C4-2B (cell line): Measurements from ENCODE around the gene TMEM161A.
"Not testable (repeated sequence)": the region's sequence is repeated elsewhere in the genome, so short reads cannot be mapped to it uniquely, and the experiment has no call there.

ENCODE experiments used
- H3K27ac ChIP-seq: fragments of 450-650 bp; 2 replicates; pipeline ENCODE4 v1.5.1; 2017
- ZFX ChIP-seq: fragments of 450-650 bp; IDR thresholded peaks from 2 replicates; pipeline ENCODE4 v1.6.1; 2017
- TF ChIP-seq, protein P1 (sequence below): fragments of 450-650 bp; conservative IDR thresholded peaks from 2 replicates; pipeline ENCODE4 v1.5.1; 2017; ENCODE audit warnings: mild to moderate bottlenecking

The TMEM161A gene

DNA sequence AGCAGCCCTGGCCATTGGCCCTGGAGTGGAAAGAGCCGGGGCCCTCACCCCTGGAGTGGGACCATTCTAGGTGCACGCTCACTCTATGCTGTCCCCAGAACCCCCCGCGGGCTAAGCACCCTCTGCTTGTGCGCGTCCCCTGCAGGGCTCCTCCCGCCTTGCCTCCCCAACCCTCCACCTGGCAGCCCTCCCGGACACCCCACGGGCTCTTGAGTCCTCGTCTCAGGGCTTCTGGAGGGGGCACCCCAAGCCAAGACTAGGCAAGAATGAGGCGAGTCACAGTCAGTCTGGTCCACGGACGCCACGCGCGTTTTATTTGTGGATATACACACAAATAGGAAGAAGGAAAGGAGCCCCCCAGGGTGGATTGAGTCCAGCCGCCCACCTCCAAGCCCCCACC, 7.0 kb upstream of the TMEM161A start:
- no peak for TF ChIP-seq ZFX
- TF ChIP-seq, protein P1, sequence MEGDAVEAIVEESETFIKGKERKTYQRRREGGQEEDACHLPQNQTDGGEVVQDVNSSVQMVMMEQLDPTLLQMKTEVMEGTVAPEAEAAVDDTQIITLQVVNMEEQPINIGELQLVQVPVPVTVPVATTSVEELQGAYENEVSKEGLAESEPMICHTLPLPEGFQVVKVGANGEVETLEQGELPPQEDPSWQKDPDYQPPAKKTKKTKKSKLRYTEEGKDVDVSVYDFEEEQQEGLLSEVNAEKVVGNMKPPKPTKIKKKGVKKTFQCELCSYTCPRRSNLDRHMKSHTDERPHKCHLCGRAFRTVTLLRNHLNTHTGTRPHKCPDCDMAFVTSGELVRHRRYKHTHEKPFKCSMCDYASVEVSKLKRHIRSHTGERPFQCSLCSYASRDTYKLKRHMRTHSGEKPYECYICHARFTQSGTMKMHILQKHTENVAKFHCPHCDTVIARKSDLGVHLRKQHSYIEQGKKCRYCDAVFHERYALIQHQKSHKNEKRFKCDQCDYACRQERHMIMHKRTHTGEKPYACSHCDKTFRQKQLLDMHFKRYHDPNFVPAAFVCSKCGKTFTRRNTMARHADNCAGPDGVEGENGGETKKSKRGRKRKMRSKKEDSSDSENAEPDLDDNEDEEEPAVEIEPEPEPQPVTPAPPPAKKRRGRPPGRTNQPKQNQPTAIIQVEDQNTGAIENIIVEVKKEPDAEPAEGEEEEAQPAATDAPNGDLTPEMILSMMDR = no peak
- no peak overlapping the region for H3K27ac ChIP-seq

DNA sequence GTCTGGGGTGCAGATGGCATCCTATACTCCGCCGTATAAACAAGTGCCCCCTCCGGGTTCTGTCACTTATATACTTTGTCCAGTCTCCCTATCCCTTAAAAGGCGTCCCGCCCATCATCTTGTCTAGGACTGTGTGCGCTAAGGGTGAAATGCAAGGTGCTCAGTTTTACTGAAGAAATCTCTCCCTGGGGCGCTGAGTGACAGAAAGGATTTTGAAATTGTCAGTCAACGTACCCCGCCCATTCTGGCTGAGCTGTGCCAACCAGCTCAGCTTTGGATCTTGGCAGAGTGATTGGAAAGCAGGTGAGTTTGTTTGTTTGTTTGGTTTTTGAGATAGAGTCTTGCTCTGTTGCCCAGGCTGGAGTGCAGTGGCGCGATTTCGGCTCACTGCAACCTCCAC, 4.1 kb upstream of the TMEM161A start:
- TF ChIP-seq ZFX = no peak
- TF ChIP-seq, protein P1 = no peak
- no peak overlapping the region for H3K27ac ChIP-seq

DNA sequence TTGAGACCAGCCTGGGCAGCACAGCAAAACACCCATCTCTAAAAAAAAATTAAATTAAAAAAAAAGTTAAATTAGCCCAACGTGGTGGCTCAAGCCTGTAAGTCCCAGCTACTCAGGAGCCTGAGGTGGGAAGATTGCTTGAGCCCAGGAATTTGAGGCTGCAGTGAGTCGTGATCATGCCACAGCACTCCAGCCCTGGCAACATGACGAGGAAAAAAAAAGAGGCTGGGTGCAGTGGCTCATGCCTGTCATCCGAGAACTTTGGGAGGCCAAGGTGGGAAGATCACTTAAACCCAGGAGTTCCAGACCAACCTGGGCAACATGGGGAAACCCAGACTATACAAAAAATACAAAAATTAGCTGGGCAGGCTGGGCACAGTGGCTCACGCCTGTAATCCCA, 2.2 kb upstream of the TMEM161A start:
- H3K27ac ChIP-seq = no peak overlapping the region
- TF ChIP-seq, protein P1 = no peak
- TF ChIP-seq ZFX = no peak

DNA sequence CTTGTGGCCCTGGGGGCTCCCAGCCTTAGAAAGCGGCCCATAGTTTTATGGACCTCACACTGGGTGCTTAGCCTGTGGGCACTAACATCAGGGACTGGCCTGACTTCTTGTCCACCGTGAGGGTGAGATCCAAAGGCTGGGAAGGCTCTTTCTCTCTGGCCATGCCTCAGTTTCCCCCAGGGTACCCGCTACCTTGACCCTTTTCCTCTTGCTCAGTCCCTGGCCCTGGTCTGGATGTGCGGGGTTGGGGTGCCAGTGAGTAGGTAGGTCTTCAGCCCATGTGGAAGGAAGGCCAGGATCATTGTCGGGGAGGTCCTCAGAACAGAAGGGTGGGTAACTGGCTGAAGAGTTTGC, 1.6 kb upstream of the TMEM161A start:
- H3K27ac ChIP-seq = no peak overlapping the region
- TF ChIP-seq, protein P1 = peak; percentile 69
- TF ChIP-seq ZFX = no peak

DNA sequence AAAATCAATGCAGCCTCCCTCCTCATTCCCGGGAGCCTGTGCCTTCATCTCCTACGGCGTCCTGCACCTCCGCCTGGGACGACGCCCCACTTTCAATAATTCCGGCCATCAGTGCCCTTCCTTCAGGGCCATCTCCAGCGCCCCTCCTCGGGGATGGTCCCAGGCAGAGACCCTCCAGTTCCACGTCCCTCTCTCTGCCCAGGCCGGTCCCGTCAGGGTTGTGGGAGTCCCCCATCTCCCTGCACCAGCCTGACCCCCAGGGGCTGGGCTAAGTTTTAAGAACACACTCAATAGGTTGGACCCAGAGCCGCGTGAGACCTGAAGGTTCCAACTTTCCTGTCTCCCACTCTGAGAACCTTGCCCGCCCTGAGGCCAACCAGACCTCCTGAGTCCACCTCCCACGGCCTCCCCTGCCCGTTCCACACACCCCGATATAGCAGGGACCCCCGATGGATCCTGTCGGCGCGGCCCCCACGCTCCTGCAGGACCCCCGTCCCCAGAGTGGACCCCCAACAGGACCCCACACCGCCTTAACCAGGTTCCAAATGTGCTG, 646 bp downstream of the TMEM161A start:
- peak overlapping the region; percentile 82 for H3K27ac ChIP-seq
- TF ChIP-seq ZFX = no peak
- TF ChIP-seq, protein P1 = no peak

DNA sequence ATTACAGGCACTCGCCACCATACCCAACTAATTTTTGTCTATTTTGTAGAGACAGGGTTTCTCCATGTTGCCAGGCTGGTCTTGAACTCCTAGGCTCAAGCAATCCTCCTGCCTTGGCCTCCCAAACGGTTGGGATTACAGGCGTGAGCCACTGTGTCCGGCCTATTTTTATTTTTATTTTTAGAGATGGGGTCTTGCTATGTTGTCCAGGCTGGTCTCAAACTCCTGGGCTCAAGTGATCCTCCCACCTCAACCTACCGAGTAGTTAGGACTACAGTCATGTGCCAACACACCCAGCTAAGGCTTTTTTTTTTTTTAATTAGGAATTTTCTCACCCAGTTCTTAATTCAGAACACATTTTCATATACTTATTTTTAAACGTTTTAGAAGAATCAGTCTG, 2.6 kb downstream of the TMEM161A start:
- H3K27ac ChIP-seq = not testable (repeated sequence)

DNA sequence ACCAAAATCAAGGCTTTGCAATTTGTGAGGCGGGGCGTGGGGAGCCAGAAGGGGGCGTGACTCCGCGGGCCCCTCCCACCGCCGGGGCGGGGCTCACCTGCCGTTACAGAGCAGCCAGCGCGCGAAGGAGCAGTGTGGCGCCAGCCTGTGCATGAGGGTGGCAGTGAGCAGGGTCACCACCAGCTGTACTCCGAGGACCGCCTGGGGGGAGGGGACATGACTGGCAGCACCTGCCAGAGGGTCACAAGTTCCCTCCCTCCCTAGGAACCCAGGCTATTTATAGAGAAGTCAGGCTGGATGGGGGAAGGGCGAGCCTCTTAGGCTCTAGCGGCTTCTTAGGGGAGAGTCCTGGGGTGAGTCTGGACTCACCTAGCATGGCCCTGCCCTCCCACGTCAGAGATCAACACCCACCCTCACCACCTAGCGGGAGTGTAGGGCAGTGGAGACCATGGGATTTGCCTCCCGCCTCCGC, 3.6 kb downstream of the TMEM161A start:
- H3K27ac ChIP-seq = no peak overlapping the region
- TF ChIP-seq ZFX = no peak
- TF ChIP-seq, protein P1 = no peak

DNA sequence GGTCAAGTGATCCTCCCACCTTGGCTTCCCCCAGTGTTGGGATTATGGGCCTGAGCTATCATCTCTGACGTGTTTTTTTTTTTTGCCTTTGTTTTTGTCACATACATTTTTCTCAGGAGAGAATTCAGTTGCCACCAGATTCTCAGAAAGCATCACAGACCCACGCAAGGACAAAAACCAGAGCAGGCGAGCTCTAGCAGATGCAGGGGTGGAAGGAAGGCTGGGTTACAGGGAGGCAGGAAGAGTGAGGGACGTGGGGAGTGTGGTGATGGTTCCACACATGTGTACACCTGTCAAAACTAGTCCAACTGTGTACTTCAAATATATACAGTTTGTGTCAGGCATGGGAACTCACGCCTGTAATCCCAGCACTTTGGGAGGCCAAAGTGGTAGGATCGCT, 4.3 kb downstream of the TMEM161A start:
- TF ChIP-seq, protein P1 = no peak
- no peak for TF ChIP-seq ZFX
- no peak overlapping the region for H3K27ac ChIP-seq
